ENCODE data around the gene NXNL1. TPM values are rescaled to one million over a fixed set of nuclear protein-coding genes. Genes with fewer than 3 reads are reported as not detected.

Gene NXNL1
- total RNA-seq, 1 experiment from 2014 or later, result not detected

GRCh38 chr19:17486545-17487240, 26.0 kb upstream of the NXNL1 start:
- no peaks in the 10 kb centered on the region for H4K20me1 ChIP-seq (ENCODE audit: control insufficient read depth, insufficient read depth, insufficient read length)
- no peak overlapping the region for H3K27ac Mint-ChIP-seq
- no peak overlapping the region for H2AFZ ChIP-seq (ENCODE audit: low read length)

More at GRCh38 chr19:17486545-17487240, 26.0 kb upstream of the NXNL1 start:
- no peaks in the 10 kb centered on the region; a peak in 1 of 7 replicates for H3K36me3 Mint-ChIP-seq (ENCODE audit: insufficient read depth in 1 of 3, low read depth in 3 of 3)
- WGBS (ENCODE audit: extremely low coverage, insufficient read length, low lambda C conversion rate), result no CpG with 5 or more reads among the region's 58 CpGs
- no peak for DNase-seq
- no peaks in the 10 kb centered on the region for H3K79me1 ChIP-seq (ENCODE audit: insufficient read depth, low read depth, low read length, poor library complexity, severe bottlenecking)
- H3K4me1 ChIP-seq (ENCODE audit: insufficient read depth, low read length), result peaks cover 7% of the 10 kb centered on the region; the same call in 1 of the 2 replicates
- H4K91ac ChIP-seq (ENCODE audit: insufficient read length, low read depth, low read length), result no peak overlapping the region
- H3K9me3 ChIP-seq (ENCODE audit: control insufficient read depth, low read depth, low read length), result no peaks in the 10 kb centered on the region
- H3K27me3 Mint-ChIP-seq (ENCODE audit: low read depth), result peaks cover 2% of the 10 kb centered on the region
- H4K8ac ChIP-seq (replicated peaks; ENCODE audit: insufficient read length, low read depth, low read length), result no peak overlapping the region
- TF ChIP-seq CTCF (conservative IDR thresholded peaks at IDR 0.05), result no peak
- H2AK5ac ChIP-seq (ENCODE audit: insufficient read length, low read length), result no peak overlapping the region
- H2BK12ac ChIP-seq (ENCODE audit: insufficient read length, low read depth, low read length), result no peak overlapping the region
- peaks cover 9% of the 10 kb centered on the region for H3K23me2 ChIP-seq (ENCODE audit: insufficient read length, low read depth, low read length, poor library complexity, severe bottlenecking)
- H3K14ac ChIP-seq (ENCODE audit: insufficient read depth, low read length), result no peak overlapping the region
- H3K4ac ChIP-seq (ENCODE audit: low read depth, low read length), result no peak overlapping the region
- peaks cover 0 to 2% of the 10 kb centered on the region in 2 experiments; a peak in 1 of 5 replicates for H3K9me3 Mint-ChIP-seq
- H3K23ac ChIP-seq (ENCODE audit: insufficient read length, low read depth, low read length), result no peak overlapping the region
- H3K4me1 Mint-ChIP-seq, result peaks cover 14 to 27% of the 10 kb centered on the region in 2 experiments
- no peak overlapping the region for H2BK20ac ChIP-seq (ENCODE audit: low read depth, low read length, poor library complexity, severe bottlenecking)
- no peak overlapping the region for H3K56ac ChIP-seq (ENCODE audit: insufficient read length, low read depth, low read length)
- no peak overlapping the region for H4K5ac ChIP-seq (ENCODE audit: insufficient read length, low read depth, low read length)
- H3K79me2 ChIP-seq (ENCODE audit: insufficient read depth, low read length), result no peaks in the 10 kb centered on the region
- no peak overlapping the region for H3K4me2 ChIP-seq (ENCODE audit: insufficient read depth, insufficient read length, low read length)
- H2BK15ac ChIP-seq (ENCODE audit: low read depth, low read length), result no peak overlapping the region; the same call in 1 of the 2 replicates
- H3K27me3 ChIP-seq (ENCODE audit: insufficient read depth, low read length), result no peaks in the 10 kb centered on the region
- no peak overlapping the region for H3K4me3 Mint-ChIP-seq
- no peak overlapping the region for H2BK120ac ChIP-seq (ENCODE audit: low read depth, low read length, poor library complexity, severe bottlenecking)
- H3K18ac ChIP-seq (ENCODE audit: insufficient read length, low read depth, low read length), result no peak overlapping the region
- H3K27ac ChIP-seq (ENCODE audit: insufficient read length, low read depth, low read length), result no peak overlapping the region
- H3T11ph ChIP-seq (ENCODE audit: low read length), result no peak overlapping the region
- H2BK5ac ChIP-seq (ENCODE audit: insufficient read length, low read length), result no peak overlapping the region
- no peak overlapping the region for H3K9ac ChIP-seq (ENCODE audit: extremely low read depth, insufficient read length, low read length)
